ENCODE measurements around the gene B3GNT5.
A peak's percentile ranks its signal among the peaks of the same experiment; 100 is the strongest.
"Not testable (repeated sequence)": the region's sequence is repeated elsewhere in the genome, so short reads cannot be mapped to it uniquely, and the experiment has no call there.

The B3GNT5 gene

DNA sequence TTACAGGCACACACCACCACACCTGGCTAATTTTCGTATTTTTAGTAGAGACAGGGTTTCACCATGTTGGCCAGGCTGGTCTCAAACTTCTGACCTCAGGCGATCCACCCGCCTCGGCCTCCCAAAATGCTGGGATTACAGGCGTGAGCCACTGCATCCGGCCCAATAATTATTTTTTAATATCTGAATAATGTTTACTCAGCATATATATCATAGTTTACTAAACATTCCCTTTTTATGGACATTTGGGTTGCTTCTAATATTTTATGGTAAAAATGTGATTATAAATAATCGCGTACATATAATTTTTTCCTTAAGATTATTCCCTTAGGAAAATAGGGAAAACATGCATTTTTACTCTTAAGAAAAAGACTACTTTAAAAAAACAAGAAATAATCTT is 22.8 kb upstream of the B3GNT5 start:
- not testable (repeated sequence) for DNase-seq (ENCODE audit: low read depth in 2 of 2)

DNA sequence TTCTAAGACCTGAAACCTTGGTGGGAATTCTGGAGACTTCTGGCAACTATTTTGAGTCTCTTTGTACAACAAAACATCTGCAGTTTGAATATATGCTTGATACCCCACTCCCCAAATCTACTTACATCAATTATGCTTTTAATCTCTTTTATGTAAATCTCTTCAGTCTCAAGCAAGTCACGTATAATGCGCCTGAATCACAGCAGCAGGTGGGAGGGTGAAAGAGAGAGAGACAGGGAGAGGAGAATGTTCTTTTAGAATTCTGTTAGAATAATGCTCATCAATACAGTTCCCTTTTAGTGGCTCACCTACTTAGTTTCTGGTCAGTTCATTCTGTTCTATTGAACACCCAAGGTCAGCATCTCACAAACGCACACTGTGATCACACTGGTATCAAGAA is 22.2 kb upstream of the B3GNT5 start:
- DNase-seq (ENCODE audit: low read depth in 2 of 2) = no peak

DNA sequence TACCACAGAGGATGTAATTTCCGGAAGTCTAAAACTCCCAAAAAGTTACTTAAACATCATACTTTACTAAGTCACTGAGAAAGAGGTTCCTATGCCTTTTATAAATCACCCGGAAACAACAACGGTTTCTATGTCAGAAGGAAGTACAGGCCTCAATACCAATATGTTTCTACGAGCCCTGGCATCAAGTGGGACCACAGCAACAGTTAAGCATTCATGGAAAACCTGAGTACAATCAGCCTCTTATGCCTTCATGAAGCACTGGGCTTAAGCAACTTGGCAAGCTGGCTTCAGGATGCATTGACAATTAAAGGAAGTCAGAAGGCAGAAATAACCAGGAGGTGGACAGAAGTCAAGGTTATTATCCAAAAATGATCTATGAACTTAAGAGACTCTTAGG is 19.1 kb upstream of the B3GNT5 start:
- DNase-seq (ENCODE audit: low read depth in 2 of 2) = no peak

DNA sequence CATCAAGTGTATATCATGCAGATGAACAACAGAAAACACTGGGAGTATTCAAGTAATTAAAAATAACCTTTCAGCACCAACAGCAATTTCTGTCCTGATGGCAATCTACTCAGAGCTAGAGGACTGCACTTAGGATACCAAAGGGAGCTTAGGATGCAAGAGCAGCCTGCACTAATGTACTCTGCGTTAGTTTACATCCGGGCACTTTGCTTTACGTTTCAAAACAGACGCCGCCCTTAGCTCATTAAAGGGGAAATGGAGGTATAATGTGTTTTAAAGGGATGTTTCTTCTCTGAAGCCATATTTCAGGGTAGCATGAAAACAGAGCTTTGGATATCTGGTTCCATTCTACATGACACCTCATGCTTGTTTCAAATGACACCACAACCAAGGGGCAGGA is 14.0 kb upstream of the B3GNT5 start:
- DNase-seq (ENCODE audit: low read depth in 2 of 2) = no peak

DNA sequence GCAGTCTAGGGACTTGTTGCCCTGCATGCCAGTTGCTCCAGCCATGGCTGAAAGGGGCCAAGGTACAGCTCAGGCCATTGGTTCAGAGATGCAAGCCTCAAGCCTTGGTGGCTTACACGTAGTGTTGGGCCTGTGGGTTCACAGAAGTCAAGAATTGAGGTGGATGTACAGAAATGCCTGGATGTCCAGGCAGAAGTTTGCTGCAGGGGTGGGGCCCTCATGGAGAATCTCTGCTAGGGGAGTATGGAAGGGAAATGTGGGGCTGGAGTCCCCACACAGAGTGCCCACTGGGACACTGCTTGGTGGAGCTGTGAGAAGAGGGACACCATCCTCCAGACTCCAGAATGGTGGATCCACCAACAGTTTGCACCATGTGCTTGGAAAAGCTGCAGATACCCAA is 10.6 kb upstream of the B3GNT5 start:
- no peak for DNase-seq (ENCODE audit: low read depth in 2 of 2)

DNA sequence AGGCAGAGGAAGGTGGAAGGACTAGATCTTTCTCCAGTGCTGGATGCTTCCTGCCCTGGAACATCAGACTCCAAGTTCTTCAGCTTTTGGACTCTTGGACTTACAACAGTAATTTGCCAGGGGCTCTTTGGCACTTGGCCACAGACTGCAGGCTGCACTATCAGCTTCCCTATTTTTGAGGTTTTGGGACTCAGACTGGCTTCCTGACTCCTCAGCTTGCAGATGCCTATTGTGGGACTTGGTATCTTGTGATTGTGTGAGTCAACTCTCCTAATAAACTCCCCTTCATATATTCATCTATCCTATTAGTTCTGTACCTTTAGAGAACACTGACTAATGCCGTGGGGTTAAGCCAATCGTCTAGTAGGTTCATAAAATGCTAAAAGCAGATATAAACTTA is 8.8 kb upstream of the B3GNT5 start:
- no peak for DNase-seq (ENCODE audit: low read depth in 2 of 2)

DNA sequence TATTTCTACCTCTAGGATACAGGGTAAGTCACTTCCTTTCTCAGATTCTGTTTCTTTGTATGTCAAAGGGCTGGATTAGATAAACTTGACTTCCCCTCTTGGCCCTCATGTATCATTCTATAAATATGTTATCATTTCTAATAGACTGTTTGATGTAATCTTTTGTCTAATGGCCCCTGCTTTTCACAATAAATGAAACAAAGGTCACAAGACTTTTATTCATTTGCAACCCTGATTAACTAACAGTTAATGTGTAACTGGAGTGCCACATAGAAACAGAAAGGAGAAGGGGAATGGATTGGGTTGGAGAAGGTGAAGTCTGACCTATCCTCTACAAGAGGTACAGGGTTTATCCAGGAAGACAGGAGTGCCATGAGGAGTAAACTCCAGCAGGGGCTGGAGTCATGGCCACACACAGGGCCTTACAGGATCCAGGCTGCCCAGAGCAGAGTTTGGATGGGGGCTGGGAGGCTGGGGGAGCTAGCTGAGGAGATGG is 8.0 kb upstream of the B3GNT5 start:
- DNase-seq (ENCODE audit: low read depth in 2 of 2) = no peak

DNA sequence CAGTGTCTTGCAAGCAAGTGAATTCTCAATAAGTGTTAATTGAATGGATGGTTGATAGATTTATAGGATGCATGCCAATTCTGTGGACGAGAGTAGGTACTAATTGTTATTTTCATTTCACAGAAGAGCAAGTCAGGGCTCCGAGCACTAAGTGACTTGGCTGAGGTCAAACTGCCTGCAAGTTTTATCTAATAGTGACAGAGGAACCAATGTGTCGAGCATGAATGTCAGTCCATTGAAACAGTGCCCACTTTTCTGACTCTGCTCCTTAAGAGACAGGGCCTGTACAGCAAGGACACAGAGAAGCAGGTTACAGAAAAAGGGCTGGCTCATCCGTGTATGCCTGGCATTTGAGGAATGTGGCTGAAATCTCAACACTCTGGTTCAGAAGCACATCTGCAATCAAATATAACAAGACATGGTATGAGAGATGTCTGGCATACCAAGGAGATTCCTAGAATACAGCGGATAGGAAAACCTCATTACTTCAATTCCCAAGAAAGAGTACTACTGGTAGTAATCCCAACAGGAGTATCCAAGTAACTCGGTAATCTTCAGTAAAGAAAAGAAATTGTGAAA is 6.0 kb upstream of the B3GNT5 start:
- no peak for DNase-seq (ENCODE audit: low read depth in 2 of 2)

DNA sequence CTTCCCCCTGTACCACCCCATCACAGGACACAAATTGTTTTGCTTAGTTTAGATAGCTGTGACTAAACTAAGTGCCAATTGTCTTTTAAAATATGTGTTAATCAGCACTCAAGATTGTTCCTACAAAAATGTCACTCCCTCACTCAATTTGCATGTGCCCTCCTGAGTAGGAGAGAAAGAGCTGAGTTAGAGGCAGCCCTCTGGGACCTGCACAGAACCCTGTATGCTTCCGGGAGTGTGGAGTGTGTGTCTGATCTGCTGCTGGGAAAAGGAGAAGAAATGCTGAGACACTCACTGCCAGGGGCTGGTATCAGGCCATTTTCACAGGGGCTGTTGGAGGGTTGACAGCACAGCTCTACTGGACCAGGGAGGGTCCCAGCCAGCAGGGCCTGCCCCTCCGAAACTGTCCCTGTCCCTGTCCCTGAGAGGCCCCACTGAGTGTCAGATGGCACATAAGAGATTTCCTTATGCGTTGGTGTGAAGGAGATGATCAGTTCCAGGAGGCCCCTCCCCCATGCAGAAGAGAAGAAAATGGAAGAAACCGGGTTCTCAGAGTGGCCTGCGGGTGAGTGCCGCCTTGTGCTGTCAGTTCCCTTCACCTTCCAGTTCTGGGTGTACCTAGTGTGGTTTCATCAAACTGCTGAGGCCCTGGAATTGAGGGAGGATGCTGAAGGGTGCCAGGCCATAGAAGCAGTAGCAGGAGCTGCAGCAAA is 3.9 kb upstream of the B3GNT5 start:
- DNase-seq (ENCODE audit: low read depth in 2 of 2) = no peak

DNA sequence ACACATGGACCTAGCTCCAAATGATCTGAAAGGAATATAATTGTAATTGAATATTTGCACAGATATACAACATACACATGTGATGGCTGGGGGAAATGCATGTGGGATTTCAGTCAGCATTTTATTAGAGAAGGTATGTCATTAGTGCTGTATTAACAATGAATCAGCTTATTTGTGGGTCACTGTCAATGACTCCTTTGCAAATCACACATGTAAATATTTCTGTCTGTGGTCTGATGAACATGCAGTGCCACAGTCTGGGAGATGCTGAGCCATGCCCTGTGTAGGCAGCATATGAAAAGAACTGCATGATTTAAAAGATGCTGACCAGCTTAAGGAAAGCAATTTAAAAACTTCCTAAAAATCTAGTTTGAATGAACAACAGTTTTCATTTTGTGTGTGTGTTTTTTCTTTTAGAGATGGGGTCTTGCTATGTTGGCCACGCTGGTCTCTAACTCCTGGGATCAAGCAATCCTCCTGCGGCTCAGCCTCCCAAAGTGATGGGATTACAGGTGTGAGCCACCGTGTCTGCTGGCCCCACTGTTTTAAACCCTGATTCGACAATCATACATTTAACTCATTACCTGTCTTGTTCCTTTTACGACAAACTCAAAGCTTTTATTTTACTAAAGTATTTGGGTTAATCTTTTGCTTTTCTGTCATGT is 803 bp upstream of the B3GNT5 start:
- no peak for DNase-seq (ENCODE audit: low read depth in 2 of 2)

DNA sequence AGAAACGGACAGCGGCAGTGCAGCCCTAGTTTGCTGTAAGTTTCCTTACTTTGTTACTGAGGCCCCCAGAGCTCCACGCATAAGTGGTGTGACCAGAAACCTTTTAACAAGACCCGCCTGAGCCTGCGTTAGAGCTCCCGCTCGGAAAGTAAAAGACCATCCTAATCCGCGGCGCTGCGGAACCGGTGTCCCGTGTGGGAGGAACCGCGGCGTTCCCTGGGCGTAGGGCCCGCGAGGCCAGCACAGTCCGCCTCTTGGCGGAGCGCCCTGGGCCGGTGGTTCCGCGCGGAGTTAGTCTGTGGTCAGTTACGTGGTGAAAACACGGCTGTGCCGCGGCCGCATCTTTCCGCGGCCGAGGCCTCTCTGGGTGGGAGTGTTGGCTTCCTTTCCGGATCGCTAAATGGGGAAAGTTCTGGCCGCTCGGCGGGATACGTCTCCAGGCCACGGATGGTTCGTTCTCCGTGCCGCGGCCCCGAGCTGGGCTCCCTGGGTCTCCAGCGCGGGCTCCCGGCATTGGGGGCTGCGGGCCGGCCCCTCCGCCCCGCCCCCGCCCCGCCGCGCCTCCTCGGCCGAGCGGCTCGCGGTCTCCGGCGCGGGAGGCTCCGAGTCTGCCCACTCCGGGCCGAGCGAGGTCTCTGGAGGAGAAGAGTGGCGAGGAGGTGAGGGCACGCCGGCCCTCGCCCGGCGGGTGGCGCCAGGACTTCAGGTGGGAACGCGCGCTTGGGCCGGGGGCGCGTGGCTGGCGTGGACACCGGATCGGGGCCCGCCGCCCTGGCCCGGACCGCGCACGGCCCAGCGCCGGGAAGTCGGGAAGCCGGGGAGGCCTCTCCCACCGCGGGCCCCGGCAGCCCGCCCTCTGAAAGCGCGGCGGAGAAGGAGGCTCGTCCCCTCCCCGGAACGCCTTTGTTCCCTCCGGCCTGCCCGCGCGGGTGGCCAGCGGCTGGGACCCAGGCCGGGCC is 754 bp downstream of the B3GNT5 start:
- peak in 1 of 2 donors; percentile 28 for DNase-seq (ENCODE audit: low read depth in 2 of 2)

DNA sequence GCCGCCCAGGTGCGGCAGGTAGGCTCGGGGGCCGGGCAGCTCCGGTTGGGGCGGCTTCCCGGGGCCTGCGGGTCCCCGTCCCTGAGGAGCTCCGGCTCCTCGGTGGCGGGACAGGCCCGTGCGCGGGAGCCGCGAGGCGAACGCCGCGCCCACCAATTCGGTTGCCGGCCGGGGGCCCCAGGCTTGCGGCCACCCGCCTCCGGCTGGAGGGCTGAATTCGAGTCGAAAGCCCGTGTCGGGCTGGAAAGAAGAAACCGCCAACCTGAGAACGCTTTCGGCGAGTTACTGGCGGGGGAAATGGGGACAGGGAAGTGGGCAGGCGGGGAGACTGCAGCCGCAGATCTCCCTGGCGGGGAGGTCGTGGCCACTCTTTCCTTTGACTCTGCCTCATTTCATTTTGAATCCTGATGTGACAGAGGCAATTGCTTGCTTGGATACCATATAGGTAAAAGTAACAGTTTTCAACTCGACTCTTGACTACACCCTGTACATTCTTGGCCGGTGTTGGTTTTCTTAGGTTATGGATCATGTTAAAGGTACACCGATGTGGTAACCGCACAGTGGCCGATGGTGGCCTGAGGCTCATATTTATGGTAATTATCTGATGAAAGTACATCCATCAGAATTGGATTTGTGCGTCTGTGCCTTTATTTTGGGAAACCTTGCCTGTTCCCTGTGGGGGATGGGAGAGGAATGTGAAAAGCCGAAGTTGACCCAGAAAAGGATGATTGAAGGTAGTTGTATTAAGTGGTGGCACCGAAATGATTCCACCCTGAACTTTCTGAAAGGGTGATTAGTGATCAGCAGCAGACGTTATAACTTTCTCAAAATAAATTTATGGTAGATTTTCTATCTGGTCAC is 1.7 kb downstream of the B3GNT5 start:
- DNase-seq (ENCODE audit: low read depth in 2 of 2) = no peak

DNA sequence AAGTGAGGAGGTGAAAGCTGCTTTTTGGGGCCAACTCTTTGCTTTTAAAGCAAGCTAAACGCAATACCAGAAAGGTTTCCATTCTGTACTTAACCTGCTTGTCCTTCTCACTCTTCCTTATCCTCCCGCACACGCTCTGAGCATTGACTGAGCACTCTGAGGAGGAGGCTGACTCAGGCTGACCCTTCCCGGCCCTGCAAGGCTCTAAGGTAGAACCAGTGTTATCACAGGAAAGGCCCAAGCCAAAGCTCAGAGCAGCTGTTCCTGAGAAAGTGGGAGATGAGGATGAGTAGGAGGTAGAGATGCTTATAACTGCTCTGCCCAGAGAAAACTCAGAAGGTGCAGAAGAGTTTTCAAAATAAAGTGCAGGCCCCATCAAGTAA is 2.3 kb downstream of the B3GNT5 start:
- no peak for DNase-seq (ENCODE audit: low read depth in 2 of 2)

DNA sequence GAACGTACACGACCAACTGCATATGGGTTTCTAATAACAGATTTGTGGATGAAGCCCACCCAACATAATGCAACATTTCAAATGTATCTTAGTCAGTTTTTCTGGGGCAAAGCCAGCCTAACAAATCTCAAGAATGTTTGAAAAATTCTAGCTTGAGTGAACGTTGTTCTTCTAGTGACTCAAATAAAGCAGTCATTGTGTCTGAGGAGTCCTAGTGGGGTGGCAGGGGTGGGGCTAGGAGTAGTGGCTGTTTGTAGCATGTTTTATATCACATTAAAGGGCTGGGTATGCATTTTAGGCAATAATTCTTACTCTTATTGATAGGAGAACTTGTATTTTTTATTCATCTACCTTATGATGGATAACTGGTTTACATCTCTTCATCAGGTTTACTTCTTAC is 6.0 kb downstream of the B3GNT5 start:
- no peak for DNase-seq (ENCODE audit: low read depth in 2 of 2)

DNA sequence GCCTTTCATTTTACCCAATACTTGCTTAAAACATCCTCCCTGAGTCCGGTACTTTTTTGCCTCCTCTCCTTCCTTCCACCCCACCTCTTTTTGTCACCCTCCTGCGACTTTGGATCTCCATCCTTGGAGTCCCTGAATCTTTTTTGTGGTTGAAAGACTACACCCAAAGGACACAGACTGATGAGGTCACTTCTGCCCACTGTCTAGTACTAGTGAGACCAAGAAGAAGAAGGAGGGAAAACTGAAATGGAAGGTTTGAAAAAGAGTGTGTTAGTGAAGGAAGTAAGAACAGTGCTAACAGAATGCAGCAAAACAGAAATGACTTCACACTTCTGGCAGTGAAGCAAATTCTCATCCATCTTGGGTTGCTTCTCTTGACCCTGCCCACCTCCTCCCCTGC is 6.6 kb downstream of the B3GNT5 start:
- no peak for DNase-seq (ENCODE audit: low read depth in 2 of 2)

DNA sequence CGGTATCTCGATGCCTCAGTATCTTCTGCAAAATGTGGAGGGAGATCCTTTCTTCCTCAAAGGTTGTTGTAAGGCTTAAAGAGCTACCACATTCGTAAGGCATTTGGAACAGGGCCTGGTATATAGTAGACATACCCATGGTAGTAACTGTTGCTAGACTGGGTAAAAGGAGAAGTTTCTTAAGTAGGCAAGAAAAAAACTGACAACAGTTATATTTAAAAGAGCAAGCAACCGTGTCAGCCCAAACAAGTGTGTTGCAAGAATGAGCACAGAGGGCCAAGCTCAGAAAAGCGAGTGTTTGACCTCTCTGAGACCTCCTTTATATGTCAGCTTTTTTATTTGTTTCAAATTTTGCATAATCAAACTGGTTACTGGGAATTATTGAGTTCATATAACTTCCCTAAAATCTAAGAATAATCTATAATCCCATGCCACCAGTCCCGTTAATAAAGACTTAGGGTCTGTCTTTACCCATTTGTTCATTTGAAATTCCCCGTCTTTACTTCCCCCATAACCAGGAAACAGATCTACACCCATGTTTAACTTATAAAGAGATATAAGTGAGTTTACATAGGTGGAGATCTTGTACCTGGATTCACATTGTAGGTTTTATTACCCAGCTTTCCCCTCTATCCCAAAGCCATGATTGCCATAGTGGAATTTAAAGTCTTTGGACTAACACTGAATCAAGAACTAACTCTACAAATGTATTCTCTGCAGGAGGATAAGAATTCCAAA is 7.3 kb downstream of the B3GNT5 start:
- DNase-seq (ENCODE audit: low read depth in 2 of 2) = no peak

DNA sequence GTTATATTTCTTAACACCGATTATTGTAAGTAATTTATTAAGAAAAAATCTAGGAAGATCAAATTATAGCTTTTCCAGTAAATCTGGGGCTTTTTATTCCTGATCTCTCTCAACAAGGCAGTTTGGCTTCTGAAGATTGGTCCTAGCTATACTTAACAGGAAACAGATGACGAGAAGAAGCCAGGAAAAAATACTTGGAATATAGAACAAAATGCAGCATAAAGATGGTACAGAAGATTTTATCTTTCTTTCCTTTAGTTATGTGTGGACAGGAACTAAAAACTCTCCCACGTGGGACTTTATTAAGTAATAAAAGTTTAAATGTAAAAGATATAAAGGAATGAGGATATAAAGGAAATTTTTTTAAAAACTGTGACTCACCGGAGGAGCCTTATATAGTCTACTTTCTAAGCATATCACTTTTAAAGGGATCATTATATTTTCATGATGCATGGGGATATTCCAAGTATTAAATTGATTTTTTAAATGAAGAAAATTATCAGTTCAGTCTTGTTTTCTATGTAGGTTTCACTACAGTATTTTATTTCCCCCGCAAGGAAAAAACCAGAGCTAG is 8.2 kb downstream of the B3GNT5 start:
- no peak for DNase-seq (ENCODE audit: low read depth in 2 of 2)

DNA sequence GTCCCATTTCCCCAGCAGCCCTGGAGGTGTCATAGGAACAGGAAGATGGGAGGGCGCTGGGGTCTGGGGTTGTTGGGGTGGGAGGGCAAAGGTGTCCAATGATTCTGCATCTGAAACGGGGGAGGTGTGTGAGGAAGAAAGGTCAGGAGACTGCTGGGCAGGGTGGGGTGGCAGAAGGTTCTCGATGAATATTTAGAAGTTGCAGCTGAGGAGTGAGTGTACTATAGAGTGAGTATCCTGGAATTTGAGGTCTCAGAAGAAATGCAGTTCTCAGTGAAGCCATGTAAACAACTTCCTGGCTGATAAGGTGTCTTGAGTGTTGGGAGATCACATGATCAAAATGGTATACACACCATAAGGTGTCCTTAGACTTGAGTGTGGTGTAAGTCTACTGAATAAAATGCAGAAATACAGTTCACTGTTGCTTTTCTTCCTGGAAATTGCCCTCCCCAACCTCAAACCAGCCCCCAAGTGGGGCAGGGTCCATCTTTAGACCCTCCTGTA is 9.9 kb downstream of the B3GNT5 start:
- no peak for DNase-seq (ENCODE audit: low read depth in 2 of 2)

DNA sequence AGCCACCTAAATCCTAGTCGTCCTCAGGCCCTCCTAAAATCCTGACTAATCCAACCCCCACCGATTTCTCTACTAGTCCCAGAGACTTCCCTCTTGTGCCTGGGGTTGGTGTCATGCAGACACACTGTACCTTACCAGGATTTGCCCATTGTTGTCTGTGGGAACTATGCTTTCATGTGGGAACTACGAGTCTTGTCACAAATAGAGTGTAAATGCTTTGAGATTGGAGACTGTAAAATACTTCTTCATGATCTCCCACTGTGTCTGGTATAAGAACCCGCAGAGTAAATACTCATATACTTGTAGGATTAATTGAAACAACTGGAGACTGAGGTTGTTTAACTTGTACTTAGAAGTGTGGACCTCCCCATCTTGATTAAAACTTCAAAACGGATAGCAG is 11.2 kb downstream of the B3GNT5 start:
- DNase-seq (ENCODE audit: low read depth in 2 of 2) = no peak

DNA sequence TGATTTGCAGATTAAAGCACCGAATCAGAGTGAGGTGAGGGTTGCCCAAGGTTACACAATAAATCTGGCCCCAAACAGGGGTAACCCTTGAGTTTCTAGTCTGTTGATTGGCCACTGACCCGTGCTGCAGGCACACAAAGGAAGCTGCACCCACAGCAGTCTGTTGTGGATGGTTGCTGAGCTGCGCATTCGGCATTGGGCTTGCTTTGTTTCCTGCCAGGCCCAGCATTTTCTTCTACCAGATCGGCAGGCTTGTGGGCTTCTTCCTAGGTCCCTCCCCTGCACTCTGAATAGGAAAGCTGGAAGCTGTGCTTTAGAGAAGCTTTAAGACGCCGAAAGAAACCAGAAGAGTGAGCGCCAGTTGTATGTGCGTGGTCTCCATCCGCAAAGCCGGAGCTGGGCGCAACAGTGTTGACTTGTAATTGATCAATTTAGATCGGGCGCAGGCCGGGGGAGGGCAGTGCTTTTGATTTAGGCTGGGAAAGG is 12.1 kb downstream of the B3GNT5 start:
- no peak for DNase-seq (ENCODE audit: low read depth in 2 of 2)

All from stimulated activated CD8-positive, alpha-beta memory T cell treated with anti-CD3 and anti-CD28 coated beads, Interleukin-7, amount 100 ng/mL, for 4 hours (primary cell).